Mucosa of stomach (tissue), 1 donor: ENCODE data around the gene MMP27.

ENCODE experiments used
- H3K27me3 ChIP-seq: one replicate; pipeline ENCODE4 v1.7.0; 2013; ENCODE audit warnings: mild to moderate bottlenecking, low read length; ENCODE audit not compliant: control insufficient read depth, insufficient read depth
- H3K36me3 ChIP-seq: one replicate; pipeline ENCODE4 v1.7.0; 2013; ENCODE audit warnings: low read length; ENCODE audit not compliant: control insufficient read depth, insufficient read depth
- H3K4me1 ChIP-seq: one replicate; pipeline ENCODE4 v1.7.0; 2013; ENCODE audit warnings: mild to moderate bottlenecking, low read length; ENCODE audit not compliant: control insufficient read depth, insufficient read depth
- H3K4me3 ChIP-seq: one replicate; pipeline ENCODE4 v1.7.0; 2013; ENCODE audit warnings: low read length
- H3K9ac ChIP-seq: one replicate; pipeline ENCODE4 v1.7.0; 2013; ENCODE audit warnings: mild to moderate bottlenecking, low read length, moderate library complexity
- H3K9me3 ChIP-seq: one replicate; pipeline ENCODE4 v1.7.0; 2013; ENCODE audit warnings: mild to moderate bottlenecking, low read length, moderate library complexity; ENCODE audit not compliant: control insufficient read depth
- donor health status: Pancreatic carcinoma.

The MMP27 gene

DNA sequence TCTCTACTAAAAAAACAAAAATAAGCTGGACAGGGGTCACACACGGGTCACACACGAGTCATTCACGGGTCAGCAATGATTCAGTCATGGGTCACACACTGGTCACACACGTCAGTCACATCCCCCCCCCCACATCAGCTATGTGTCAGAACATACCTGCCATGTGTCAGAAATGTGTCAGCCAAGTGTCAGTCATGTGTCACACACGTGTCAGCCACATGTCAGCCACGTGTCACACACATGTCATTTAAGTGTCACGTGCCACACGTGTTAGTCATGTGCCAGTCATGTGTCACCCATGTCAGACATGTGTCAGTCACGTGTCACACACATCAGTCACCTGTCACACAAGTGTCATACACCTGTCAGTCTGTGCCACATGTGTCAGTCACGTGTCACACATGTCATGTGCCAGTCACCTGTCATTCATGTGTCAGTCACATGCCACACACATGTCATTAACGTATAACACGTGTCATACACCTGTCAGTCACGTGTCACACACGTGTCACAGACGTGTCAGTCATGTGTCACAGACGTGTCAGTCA, 51.8 kb downstream of the MMP27 start:
- Histone ChIP-seq H3K36me3 (no peaks in the 10 kb centered on the region), H3K27me3 (no peaks in the 10 kb centered on the region), H3K9me3 (no peaks in the 10 kb centered on the region), H3K4me1 (no peaks in the 10 kb centered on the region), H3K4me3 (no peak overlapping the region), H3K9ac (no peak overlapping the region)

DNA sequence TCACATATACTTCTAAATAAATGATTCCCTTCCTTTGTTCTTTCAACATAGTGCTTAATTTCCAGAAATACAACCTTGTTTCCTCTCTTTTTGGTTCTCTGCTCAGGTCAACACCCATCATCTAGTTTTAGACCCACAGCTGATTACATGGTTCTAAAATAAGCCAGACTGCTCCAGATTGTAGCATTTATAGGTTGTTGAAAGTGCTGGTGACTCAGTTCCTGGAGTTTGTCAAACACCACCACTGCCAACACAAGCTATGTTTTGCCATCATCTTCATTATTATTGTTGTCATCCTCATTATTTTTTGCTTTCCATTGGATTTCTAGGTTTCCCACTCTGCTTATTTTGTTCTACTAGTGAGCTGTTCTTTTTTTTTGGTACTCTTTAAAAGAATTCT, 58.1 kb downstream of the MMP27 start:
- no peaks in the 10 kb centered on the region for H3K36me3 ChIP-seq
- no peaks in the 10 kb centered on the region for H3K4me1 ChIP-seq
- no peak overlapping the region for H3K4me3 ChIP-seq
- no peak overlapping the region for H3K9ac ChIP-seq
- H3K27me3 ChIP-seq: no peaks in the 10 kb centered on the region
- H3K9me3 ChIP-seq: no peaks in the 10 kb centered on the region

DNA sequence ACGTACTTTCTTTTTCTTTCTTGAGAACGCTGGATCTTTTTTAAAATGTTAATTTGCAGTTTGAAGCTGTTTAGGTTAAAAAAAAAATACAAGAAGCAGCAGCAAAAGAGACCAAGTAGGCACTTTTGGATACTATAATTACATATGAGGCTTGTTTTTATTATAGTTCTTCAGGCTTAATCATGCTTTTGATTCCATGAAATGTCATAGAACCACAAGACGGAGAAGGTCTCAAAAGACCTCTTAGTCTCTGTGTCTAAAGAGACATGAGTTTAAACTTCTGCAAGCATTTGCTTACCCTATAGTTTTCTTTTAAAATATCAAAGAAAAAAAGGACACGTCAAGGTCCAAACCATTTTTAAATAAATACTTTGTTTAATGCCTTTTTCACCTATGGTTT, 61.6 kb downstream of the MMP27 start:
- H3K9ac ChIP-seq: no peak overlapping the region
- H3K27me3 ChIP-seq: no peaks in the 10 kb centered on the region
- no peak overlapping the region for H3K4me3 ChIP-seq
- H3K36me3 ChIP-seq: no peaks in the 10 kb centered on the region
- no peaks in the 10 kb centered on the region for H3K4me1 ChIP-seq
- H3K9me3 ChIP-seq: no peaks in the 10 kb centered on the region
